Gastroesophageal sphincter (tissue), 4 donors: ENCODE measurements around the gene NUDT11. TPM values are rescaled to one million over a fixed set of nuclear protein-coding genes. Genes with fewer than 3 reads are reported as not detected.
"Not testable (repeated sequence)": the region's sequence is repeated elsewhere in the genome, so short reads cannot be mapped to it uniquely, and the experiment has no call there.

Source experiments
- ATAC-seq: fragments of 150-250 bp; one replicate; pipeline ENCODE4 v1.9.1; 2016; ENCODE audit warnings: mild to moderate bottlenecking, moderate library complexity
- H3K27ac ChIP-seq, 4 donors: fragments of 200-600 bp; sonication (generic) in 3 of 4; 1 replicate in 3 of 4; 2 replicates in 1 of 4; pipeline ENCODE4 v1.5.1; 2016 to 2019
- H3K27me3 ChIP-seq: fragments of 200-600 bp; sonication (generic); one replicate; pipeline ENCODE4 v1.5.1; 2019
- H3K36me3 ChIP-seq, 2 donors: fragments of 200-600 bp; sonication (generic); one replicate each; pipeline ENCODE4 v1.5.1; 2019; ENCODE audit warnings: control low read depth in 1 of 2
- H3K4me1 ChIP-seq, 3 donors: fragments of 200-600 bp; sonication (generic); 1 replicate in 2 of 3; 2 replicates in 1 of 3; pipeline ENCODE4 v1.5.1; 2016 to 2019; ENCODE audit warnings: control low read depth in 2 of 3
- H3K4me3 ChIP-seq, 2 donors: fragments of 200-600 bp; sonication (generic); one replicate each; pipeline ENCODE4 v1.5.1; 2019; ENCODE audit warnings: mild to moderate bottlenecking in 1 of 2, moderate library complexity in 1 of 2
- H3K9me3 ChIP-seq, 3 donors: fragments of 200-600 bp; sonication (generic); one replicate each; pipeline ENCODE4 v1.5.1; 2017 to 2019; ENCODE audit warnings: control low read depth in 2 of 3
- EP300 ChIP-seq: sonication (generic); formaldehyde crosslinking; IDR thresholded peaks from one replicate; pipeline ENCODE4 v1.6.1; 2017; ENCODE audit warnings: antibody characterized with exemption, mild to moderate bottlenecking
- POLR2A ChIP-seq, 2 donors: fragments of 450-650 bp; IDR thresholded peaks; one replicate each; pipeline ENCODE4 v1.6.1; 2017; ENCODE audit warnings: antibody characterized with exemption in 2 of 2, mild to moderate bottlenecking in 2 of 2, moderate library complexity in 1 of 2
- POLR2AphosphoS5 ChIP-seq: sonication (generic); formaldehyde crosslinking; IDR thresholded peaks from one replicate; pipeline ENCODE4 v1.6.1; 2017; ENCODE audit warnings: antibody characterized with exemption
- WGBS, 2 donors: methylation state at CpG; one replicate each; pipeline ENCODE4 v1.1.5; 2018; ENCODE audit warnings: low coverage in 1 of 2; 5-methylcytosine and 5-hydroxymethylcytosine counted together
- total RNA-seq, 4 donors: library from RNA; depleted of rRNA; stranded (reverse); fragments of >200 nt; gene quantifications; one replicate each; pipeline ENCODE4 v1.1.0, GENCODE V29; 2016
- TF ChIP-seq, protein P1 (sequence below), 4 experiments: fragments of 200-600 bp in 2 of 4; fragments of 450-650 bp in 2 of 4; sonication (generic) in 1 of 4; IDR thresholded peaks; one replicate each; pipeline ENCODE4 v1.5.1; 2017 to 2019; ENCODE audit warnings: antibody characterized with exemption in 4 of 4, mild to moderate bottlenecking in 2 of 4, moderate library complexity in 2 of 4

The NUDT11 gene
- total RNA-seq, 4 donors from 2014 or later = 2.4 to 5.1 (median 3.8) TPM

- Histone ChIP-seq H3K27me3 (no peaks in the 10 kb centered on the region), H3K4me1 (no peaks in the 10 kb centered on the region), H3K27ac (no peak overlapping the region), H3K36me3 (no peaks in the 10 kb centered on the region), H3K9me3 (no peaks in the 10 kb centered on the region), H3K4me3 (no peak overlapping the region)
- 80% methylated on average over 2 of the region's 2 CpGs; no CpG with 5 or more reads in 1 of the 2 donors for WGBS, 2 donors
- TF ChIP-seq EP300 (no peak), POLR2A (IDR thresholded peaks at IDR 0.05) (no peak), POLR2AphosphoS5 (no peak)
- TF ChIP-seq, protein P1, sequence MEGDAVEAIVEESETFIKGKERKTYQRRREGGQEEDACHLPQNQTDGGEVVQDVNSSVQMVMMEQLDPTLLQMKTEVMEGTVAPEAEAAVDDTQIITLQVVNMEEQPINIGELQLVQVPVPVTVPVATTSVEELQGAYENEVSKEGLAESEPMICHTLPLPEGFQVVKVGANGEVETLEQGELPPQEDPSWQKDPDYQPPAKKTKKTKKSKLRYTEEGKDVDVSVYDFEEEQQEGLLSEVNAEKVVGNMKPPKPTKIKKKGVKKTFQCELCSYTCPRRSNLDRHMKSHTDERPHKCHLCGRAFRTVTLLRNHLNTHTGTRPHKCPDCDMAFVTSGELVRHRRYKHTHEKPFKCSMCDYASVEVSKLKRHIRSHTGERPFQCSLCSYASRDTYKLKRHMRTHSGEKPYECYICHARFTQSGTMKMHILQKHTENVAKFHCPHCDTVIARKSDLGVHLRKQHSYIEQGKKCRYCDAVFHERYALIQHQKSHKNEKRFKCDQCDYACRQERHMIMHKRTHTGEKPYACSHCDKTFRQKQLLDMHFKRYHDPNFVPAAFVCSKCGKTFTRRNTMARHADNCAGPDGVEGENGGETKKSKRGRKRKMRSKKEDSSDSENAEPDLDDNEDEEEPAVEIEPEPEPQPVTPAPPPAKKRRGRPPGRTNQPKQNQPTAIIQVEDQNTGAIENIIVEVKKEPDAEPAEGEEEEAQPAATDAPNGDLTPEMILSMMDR (IDR thresholded peaks at IDR 0.05) = no peak
- no peak for ATAC-seq
These were observed 8.5 kb downstream of the NUDT11 start for GRCh38 chrX:51487960-51488267.

- Histone ChIP-seq H3K4me3 (no peak overlapping the region), H3K36me3 (no peaks in the 10 kb centered on the region), H3K4me1 (no peaks in the 10 kb centered on the region), H3K9me3 (no peaks in the 10 kb centered on the region), H3K27me3 (no peaks in the 10 kb centered on the region), H3K27ac (no peak overlapping the region)
- no peak for TF ChIP-seq EP300
- no peak for TF ChIP-seq POLR2AphosphoS5
- TF ChIP-seq, protein P1 (IDR thresholded peaks at IDR 0.05) = no peak
- TF ChIP-seq POLR2A (IDR thresholded peaks at IDR 0.05) = no peak
- no peak for ATAC-seq
- 81 to 83% methylated on average over 1 to 2 of the region's 6 CpGs for WGBS, 2 donors
These were observed 11.8 kb downstream of the NUDT11 start for GRCh38 chrX:51484616-51485015.

DNA sequence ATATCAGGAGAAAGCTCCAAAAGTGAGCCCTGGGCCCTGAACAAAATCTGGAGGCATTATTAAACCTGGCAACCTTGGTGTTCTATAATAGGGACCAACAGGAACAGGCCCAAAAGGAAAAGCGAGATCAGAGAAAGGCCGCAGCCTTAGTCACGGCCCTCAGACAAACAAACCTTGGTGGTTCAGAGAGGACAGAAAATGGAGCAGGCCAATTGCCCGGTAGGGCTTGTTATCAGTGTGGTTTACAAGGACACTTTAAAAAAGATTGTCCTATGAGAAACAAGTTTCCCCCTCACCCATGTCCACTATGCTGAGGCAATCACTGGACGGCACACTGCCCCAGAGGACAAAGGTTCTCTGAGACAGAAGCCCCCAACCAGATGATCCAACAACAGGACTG is 14.0 kb downstream of the NUDT11 start:
- H3K9me3 ChIP-seq, H3K4me1 ChIP-seq, H3K4me3 ChIP-seq, H3K36me3 ChIP-seq, H3K27ac ChIP-seq, ATAC-seq, H3K27me3 ChIP-seq: not testable (repeated sequence)
- no CpG with 5 or more reads among the region's 5 CpGs for WGBS, 2 donors

GRCh38 chrX:51476930-51477329 is 19.5 kb downstream of the NUDT11 start:
- Histone ChIP-seq H3K9me3 (no peaks in the 10 kb centered on the region), H3K27ac (no peak overlapping the region), H3K27me3 (no peaks in the 10 kb centered on the region), H3K4me1 (no peaks in the 10 kb centered on the region), H3K36me3 (no peaks in the 10 kb centered on the region), H3K4me3 (no peak overlapping the region)
- ATAC-seq = no peak
- WGBS, 2 donors = 17 to 50% methylated on average over 1 of the region's 1 CpG
- TF ChIP-seq POLR2A (IDR thresholded peaks at IDR 0.05) (no peak), EP300 (no peak), POLR2AphosphoS5 (no peak)
- TF ChIP-seq, protein P1 (IDR thresholded peaks at IDR 0.05) = no peak

DNA sequence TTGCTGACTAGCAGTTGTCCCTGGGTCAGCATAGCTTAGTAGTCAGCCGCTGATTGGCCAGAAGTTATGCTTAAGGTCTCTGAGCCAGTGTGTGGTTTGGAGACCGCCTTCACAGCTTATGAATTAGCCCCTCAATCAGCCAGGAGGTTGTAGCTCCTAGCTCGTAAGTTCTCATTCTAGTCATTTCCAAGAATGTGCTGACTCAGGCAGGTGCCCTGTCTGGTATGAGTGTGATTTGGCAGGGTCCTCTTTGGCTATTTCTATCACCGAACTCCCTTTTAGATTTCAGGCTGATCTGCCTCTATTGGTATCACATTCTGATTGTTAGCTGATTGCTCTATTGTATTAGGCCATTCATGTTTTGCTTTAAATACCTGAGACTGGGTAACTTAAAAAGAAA is 33.1 kb downstream of the NUDT11 start:
- Histone ChIP-seq H3K9me3 (no peaks in the 10 kb centered on the region), H3K36me3 (no peaks in the 10 kb centered on the region), H3K27me3 (no peaks in the 10 kb centered on the region), H3K4me3 (no peak overlapping the region), H3K4me1 (no peaks in the 10 kb centered on the region), H3K27ac (no peak overlapping the region)
- TF ChIP-seq POLR2AphosphoS5 = no peak
- TF ChIP-seq, protein P1 (IDR thresholded peaks at IDR 0.05) = no peak
- ATAC-seq = no peak
- 76 to 100% methylated on average over 3 to 4 of the region's 4 CpGs for WGBS, 2 donors
